Renal cortical epithelial cell (primary cell): ENCODE data around the gene UNCX. TPM values are rescaled to one million over a fixed set of nuclear protein-coding genes. Genes with fewer than 3 reads are reported as not detected.

Experiments
- DNase-seq: peaks from one replicate; pipeline ENCODE4 v3.0.0-alpha.2; 2011; ENCODE audit warnings: low read depth
- total RNA-seq: library from RNA; depleted of rRNA; stranded (reverse); fragments of >200 nt; gene quantifications from 2 replicates; pipeline ENCODE4 v1.2.3, GENCODE V29; 2014

Gene UNCX
- total RNA-seq, 1 donor from 2014 or later, result not detected

GRCh38 chr7:1232103-1232466, 587 bp upstream of the UNCX start:
- DNase-seq, result no peak

- DNase-seq, result no peak
These were observed 819 bp downstream of the UNCX start for GRCh38 chr7:1233333-1234048.

GRCh38 chr7:1234049-1234880, 1.6 kb downstream of the UNCX start:
- DNase-seq, result no peak

- no peak for DNase-seq
These were observed 2.3 kb downstream of the UNCX start for GRCh38 chr7:1234881-1235500.

GRCh38 chr7:1235501-1236131, 2.9 kb downstream of the UNCX start:
- no peak for DNase-seq

- DNase-seq, result no peak
These were observed 3.5 kb downstream of the UNCX start for GRCh38 chr7:1236132-1236661.

GRCh38 chr7:1236831-1237701, 4.4 kb downstream of the UNCX start:
- no peak for DNase-seq

- DNase-seq, result no peak
These were observed 5.1 kb downstream of the UNCX start for GRCh38 chr7:1237704-1238255.

GRCh38 chr7:1238450-1238882, 5.8 kb downstream of the UNCX start:
- DNase-seq, result no peak

GRCh38 chr7:1238931-1239802, 6.5 kb downstream of the UNCX start:
- no peak for DNase-seq

GRCh38 chr7:1239803-1240516, 7.3 kb downstream of the UNCX start:
- no peak for DNase-seq

- no peak for DNase-seq
These were observed 8.0 kb downstream of the UNCX start for GRCh38 chr7:1240517-1241257.

GRCh38 chr7:1241258-1241602, 8.6 kb downstream of the UNCX start:
- DNase-seq, result no peak

GRCh38 chr7:1241603-1242255, 9.1 kb downstream of the UNCX start:
- no peak for DNase-seq

- no peak for DNase-seq
These were observed 9.6 kb downstream of the UNCX start for GRCh38 chr7:1242256-1242605.

GRCh38 chr7:1242606-1243289, 10.1 kb downstream of the UNCX start:
- DNase-seq, result no peak

GRCh38 chr7:1243290-1243963, 10.8 kb downstream of the UNCX start:
- DNase-seq, result no peak
